Measurements from ENCODE around the gene RPH3AL.

RPH3AL gene

GRCh38 chr17:305090-305976 lies 47.3 kb downstream of the RPH3AL start:
- H3K27ac ChIP-seq (ENCODE audit: extremely low read depth, low read depth, low read length), result no peak overlapping the region
- H3K36me3 ChIP-seq (ENCODE audit: control insufficient read depth in 2 of 2, insufficient read depth in 1 of 2, low read length in 2 of 2), result no peaks in the 10 kb centered on the region
- TF ChIP-seq ZSCAN5A (tag by site-specific recombination; IDR thresholded peaks at IDR 0.05) (no peak), ZFP37 (tag by site-specific recombination; IDR thresholded peaks at IDR 0.05) (no peak), EGR2 (tag by site-specific recombination; IDR thresholded peaks at IDR 0.05; ENCODE audit: low read depth) (peak; percentile 44; the same call in 1 of the 2 replicates), ZIC2 (tag by site-specific recombination; IDR thresholded peaks at IDR 0.05) (peak; percentile 90), ZNF561 (tag by site-specific recombination; IDR thresholded peaks at IDR 0.05; ENCODE audit: borderline replicate concordance) (no peak), PRDM4 (tag by site-specific recombination; IDR thresholded peaks at IDR 0.05) (no peak), ZNF600 (tag by site-specific recombination; IDR thresholded peaks at IDR 0.05) (peak; percentile 51; the same call in 1 of the 2 replicates), ZNF350 (tag by site-specific recombination; IDR thresholded peaks at IDR 0.05) (no peak), ZFHX2 (tag by site-specific recombination; conservative IDR thresholded peaks at IDR 0.05) (peak; percentile 59), ZNF677 (tag by site-specific recombination; IDR thresholded peaks at IDR 0.05) (no peak), ZEB2 (tag by site-specific recombination; IDR thresholded peaks at IDR 0.05) (no peak), ZNF791 (tag by site-specific recombination; IDR thresholded peaks at IDR 0.05) (no peak), ZFP69B (tag by site-specific recombination; IDR thresholded peaks at IDR 0.05) (no peak), ZNF155 (tag by site-specific recombination; IDR thresholded peaks at IDR 0.05) (no peak), GLIS1 (tag by site-specific recombination; IDR thresholded peaks at IDR 0.05) (peak; percentile 80), GLIS2 (tag by site-specific recombination; IDR thresholded peaks at IDR 0.05) (peak; percentile 59), KLF8 (tag by site-specific recombination; IDR thresholded peaks at IDR 0.05) (no peak), ZNF571 (tag by site-specific recombination; IDR thresholded peaks at IDR 0.05) (no peak)
- CTCF ChIA-PET, result interaction anchor here (1.2 to 1.4 kb wide), 3 partner anchors 9 to 81 kb away, joined by 3 to 4 read pairs (median 3); no protein-coding TSS in a partner anchor
- POLR2A ChIA-PET, result no interaction called here
- H3K9me3 ChIP-seq (ENCODE audit: control insufficient read depth, insufficient read depth, low read depth, low read length), result no peaks in the 10 kb centered on the region
- no peaks in the 10 kb centered on the region for H3K4me1 ChIP-seq (ENCODE audit: control insufficient read depth, insufficient read depth, low read length)
- no peak overlapping the region for H3K4me3 ChIP-seq (ENCODE audit: low read depth, low read length)

- H3K9me3 ChIP-seq (ENCODE audit: control insufficient read depth, insufficient read depth, low read depth, low read length), result no peaks in the 10 kb centered on the region
- no peaks in the 10 kb centered on the region for H3K36me3 ChIP-seq (ENCODE audit: control insufficient read depth in 2 of 2, insufficient read depth in 1 of 2, low read length in 2 of 2)
- CTCF ChIA-PET, result interaction anchor here (1.2 kb wide), 1 partner anchor 82 kb away, joined by 3 read pairs; no protein-coding TSS in a partner anchor
- no peaks in the 10 kb centered on the region for H3K4me1 ChIP-seq (ENCODE audit: control insufficient read depth, insufficient read depth, low read length)
- no peak overlapping the region for H3K4me3 ChIP-seq (ENCODE audit: low read depth, low read length)
- no peak overlapping the region for H3K27ac ChIP-seq (ENCODE audit: extremely low read depth, low read depth, low read length)
- POLR2A ChIA-PET, result no interaction called here
- TF ChIP-seq ZBTB11 (tag by site-specific recombination; conservative IDR thresholded peaks at IDR 0.05; ENCODE audit: low read depth), result no peak
- no peak for TF ChIP-seq ZNF114 (tag by site-specific recombination; IDR thresholded peaks at IDR 0.05)
- TF ChIP-seq ZNF239 (tag by site-specific recombination; IDR thresholded peaks at IDR 0.05), result no peak
- no peak for TF ChIP-seq ZNF76 (tag by site-specific recombination; IDR thresholded peaks at IDR 0.05; ENCODE audit: borderline replicate concordance, low read depth)
- TF ChIP-seq HIC1 (tag by site-specific recombination; IDR thresholded peaks at IDR 0.05), result no peak
- TF ChIP-seq ZNF23 (tag by site-specific recombination; IDR thresholded peaks at IDR 0.05; ENCODE audit: borderline replicate concordance), result no peak
- TF ChIP-seq SP7 (tag by site-specific recombination; IDR thresholded peaks at IDR 0.05), result no peak
Measured at GRCh38 chr17:304461-304860, 48.1 kb downstream of the RPH3AL start.
